Measurements from ENCODE around the gene ZMIZ1. TPM values are rescaled to one million over a fixed set of nuclear protein-coding genes. Genes with fewer than 3 reads are reported as not detected.

Gene ZMIZ1
- total and polyA plus RNA-seq, 4 donors: 3.9 to 19.1 (median 9.8) TPM

DNA sequence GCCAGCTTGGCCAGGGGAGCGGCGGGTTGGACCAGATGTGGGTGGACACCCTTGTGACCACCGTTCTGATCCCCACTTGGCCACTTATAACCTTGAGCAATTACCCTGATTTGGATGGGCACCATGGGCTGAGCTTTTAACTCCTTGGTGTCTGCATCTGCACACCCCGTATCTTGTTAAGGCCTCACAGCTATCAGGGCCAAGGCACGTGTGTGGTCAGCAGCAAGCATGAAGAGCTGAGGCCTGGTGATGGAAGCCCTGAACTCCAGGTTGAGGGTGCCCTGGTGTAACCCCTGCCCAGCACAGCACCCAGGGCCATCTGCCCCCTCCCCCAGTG, 89.2 kb downstream of the ZMIZ1 start:
- Histone ChIP-seq H3K9ac (ENCODE audit: low read depth in 1 of 2, low read length in 2 of 2) (no peak overlapping the region), H3K4me3 (ENCODE audit: low read depth in 1 of 3, low read length in 3 of 3) (no peak overlapping the region), H3K9me3 (ENCODE audit: control insufficient read depth in 4 of 4, low read length in 3 of 4) (no peaks in the 10 kb centered on the region), H3K36me3 (ENCODE audit: control insufficient read depth in 4 of 4, insufficient read depth in 3 of 4, low read depth in 1 of 4, low read length in 3 of 4) (no peaks in the 10 kb centered on the region), H3K27ac (ENCODE audit: low read depth in 1 of 2, low read length in 2 of 2) (peak overlapping the region; percentile 33 to 51), H3K27me3 (ENCODE audit: control insufficient read depth in 4 of 4, insufficient read depth in 4 of 4, low read length in 3 of 4) (no peaks in the 10 kb centered on the region), H3K4me1 (ENCODE audit: control insufficient read depth in 4 of 4, insufficient read depth in 4 of 4, low read length in 3 of 4) (peaks cover 34 to 74% (median 50%) of the 10 kb centered on the region in 4 donors)
- TF ChIP-seq NR2F2 (IDR thresholded peaks at IDR 0.05): no peak
- TF ChIP-seq, protein P1, sequence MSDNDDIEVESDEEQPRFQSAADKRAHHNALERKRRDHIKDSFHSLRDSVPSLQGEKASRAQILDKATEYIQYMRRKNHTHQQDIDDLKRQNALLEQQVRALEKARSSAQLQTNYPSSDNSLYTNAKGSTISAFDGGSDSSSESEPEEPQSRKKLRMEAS (IDR thresholded peaks at IDR 0.05): no peak
- TF ChIP-seq YY1 (IDR thresholded peaks at IDR 0.05): no peak
- no peak for TF ChIP-seq GABPA (IDR thresholded peaks at IDR 0.05 in 1 of 2, conservative IDR thresholded peaks at IDR 0.05 in 1 of 2)
- no peak for TF ChIP-seq EGR1 (IDR thresholded peaks at IDR 0.05; ENCODE audit: low read depth in 2 of 2)
- TF ChIP-seq ZBTB33 (IDR thresholded peaks at IDR 0.05): no peak
- TF ChIP-seq REST (IDR thresholded peaks at IDR 0.05): no peak
- no peak for TF ChIP-seq FOXA1 (IDR thresholded peaks at IDR 0.05)
- no peak for TF ChIP-seq FOXA2 (IDR thresholded peaks at IDR 0.05)
- TF ChIP-seq HNF4A (conservative IDR thresholded peaks at IDR 0.05): no peak
- TF ChIP-seq RAD21 (IDR thresholded peaks at IDR 0.05): no peak
- TF ChIP-seq, protein P2, sequence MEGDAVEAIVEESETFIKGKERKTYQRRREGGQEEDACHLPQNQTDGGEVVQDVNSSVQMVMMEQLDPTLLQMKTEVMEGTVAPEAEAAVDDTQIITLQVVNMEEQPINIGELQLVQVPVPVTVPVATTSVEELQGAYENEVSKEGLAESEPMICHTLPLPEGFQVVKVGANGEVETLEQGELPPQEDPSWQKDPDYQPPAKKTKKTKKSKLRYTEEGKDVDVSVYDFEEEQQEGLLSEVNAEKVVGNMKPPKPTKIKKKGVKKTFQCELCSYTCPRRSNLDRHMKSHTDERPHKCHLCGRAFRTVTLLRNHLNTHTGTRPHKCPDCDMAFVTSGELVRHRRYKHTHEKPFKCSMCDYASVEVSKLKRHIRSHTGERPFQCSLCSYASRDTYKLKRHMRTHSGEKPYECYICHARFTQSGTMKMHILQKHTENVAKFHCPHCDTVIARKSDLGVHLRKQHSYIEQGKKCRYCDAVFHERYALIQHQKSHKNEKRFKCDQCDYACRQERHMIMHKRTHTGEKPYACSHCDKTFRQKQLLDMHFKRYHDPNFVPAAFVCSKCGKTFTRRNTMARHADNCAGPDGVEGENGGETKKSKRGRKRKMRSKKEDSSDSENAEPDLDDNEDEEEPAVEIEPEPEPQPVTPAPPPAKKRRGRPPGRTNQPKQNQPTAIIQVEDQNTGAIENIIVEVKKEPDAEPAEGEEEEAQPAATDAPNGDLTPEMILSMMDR (IDR thresholded peaks at IDR 0.05; ENCODE audit: low read depth, low read length, missing input control): no peak
- no peak for TF ChIP-seq ATF3 (IDR thresholded peaks at IDR 0.05)
- WGBS: 64% methylated on average over 5 of the region's 5 CpGs
- DNase-seq (ENCODE audit: low spot score): no peak

GRCh38 chr10:79158402-79159097, 89.8 kb downstream of the ZMIZ1 start:
- WGBS: 89% methylated on average over 9 of the region's 9 CpGs
- no peak overlapping the region for H3K9ac ChIP-seq (ENCODE audit: low read depth in 1 of 2, low read length in 2 of 2)
- no peak overlapping the region for H3K4me3 ChIP-seq (ENCODE audit: low read depth in 1 of 3, low read length in 3 of 3)
- TF ChIP-seq FOXA2 (IDR thresholded peaks at IDR 0.05): no peak
- peak overlapping the region; percentile 49 to 51 for H3K27ac ChIP-seq (ENCODE audit: low read depth in 1 of 2, low read length in 2 of 2)
- H3K4me1 ChIP-seq (ENCODE audit: control insufficient read depth in 4 of 4, insufficient read depth in 4 of 4, low read length in 3 of 4): peaks cover 32 to 69% (median 49%) of the 10 kb centered on the region in 4 donors
- no peaks in the 10 kb centered on the region for H3K27me3 ChIP-seq (ENCODE audit: control insufficient read depth in 4 of 4, insufficient read depth in 4 of 4, low read length in 3 of 4)
- no peak for DNase-seq (ENCODE audit: low spot score)
- no peaks in the 10 kb centered on the region for H3K9me3 ChIP-seq (ENCODE audit: control insufficient read depth in 4 of 4, low read length in 3 of 4)
- H3K36me3 ChIP-seq (ENCODE audit: control insufficient read depth in 4 of 4, insufficient read depth in 3 of 4, low read depth in 1 of 4, low read length in 3 of 4): no peaks in the 10 kb centered on the region
